Measurements from ENCODE around the gene GRM7.

DNA sequence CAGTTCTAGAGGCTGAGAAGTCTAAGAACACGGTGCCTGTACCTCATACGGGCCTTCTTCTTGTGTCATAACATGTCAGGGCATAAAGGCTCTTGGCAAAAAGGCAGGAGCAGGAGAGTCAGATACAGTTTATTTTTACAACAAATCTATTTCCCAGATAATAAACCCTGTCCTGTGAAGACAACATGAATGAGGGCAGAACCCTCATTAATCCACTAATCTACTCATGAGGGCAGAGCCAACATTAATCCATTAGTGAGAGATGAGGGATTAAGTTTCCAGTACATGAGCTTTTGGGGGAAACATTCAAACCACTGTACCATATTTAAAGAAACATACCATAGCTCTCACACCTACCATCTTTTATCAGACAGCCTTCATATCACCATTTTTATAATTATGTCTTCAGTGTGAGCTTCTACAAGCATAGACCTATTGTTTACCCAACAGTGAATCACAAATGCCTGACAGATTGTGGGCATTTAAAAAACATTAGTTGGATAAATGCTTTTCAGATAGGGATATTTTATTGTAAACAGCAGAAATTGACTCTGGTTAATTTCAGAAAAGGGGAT, 645.8 kb downstream of the GRM7 start:
- TF ChIP-seq, protein P1, sequence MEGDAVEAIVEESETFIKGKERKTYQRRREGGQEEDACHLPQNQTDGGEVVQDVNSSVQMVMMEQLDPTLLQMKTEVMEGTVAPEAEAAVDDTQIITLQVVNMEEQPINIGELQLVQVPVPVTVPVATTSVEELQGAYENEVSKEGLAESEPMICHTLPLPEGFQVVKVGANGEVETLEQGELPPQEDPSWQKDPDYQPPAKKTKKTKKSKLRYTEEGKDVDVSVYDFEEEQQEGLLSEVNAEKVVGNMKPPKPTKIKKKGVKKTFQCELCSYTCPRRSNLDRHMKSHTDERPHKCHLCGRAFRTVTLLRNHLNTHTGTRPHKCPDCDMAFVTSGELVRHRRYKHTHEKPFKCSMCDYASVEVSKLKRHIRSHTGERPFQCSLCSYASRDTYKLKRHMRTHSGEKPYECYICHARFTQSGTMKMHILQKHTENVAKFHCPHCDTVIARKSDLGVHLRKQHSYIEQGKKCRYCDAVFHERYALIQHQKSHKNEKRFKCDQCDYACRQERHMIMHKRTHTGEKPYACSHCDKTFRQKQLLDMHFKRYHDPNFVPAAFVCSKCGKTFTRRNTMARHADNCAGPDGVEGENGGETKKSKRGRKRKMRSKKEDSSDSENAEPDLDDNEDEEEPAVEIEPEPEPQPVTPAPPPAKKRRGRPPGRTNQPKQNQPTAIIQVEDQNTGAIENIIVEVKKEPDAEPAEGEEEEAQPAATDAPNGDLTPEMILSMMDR (IDR thresholded peaks at IDR 0.05): no peak
- TF ChIP-seq POLR2AphosphoS5 (IDR thresholded peaks at IDR 0.05) (no peak), POLR2A (IDR thresholded peaks at IDR 0.05) (no peak)
